ENCODE results near the gene MAML1.

GRCh38 chr5:179729727-179730126 is 2.9 kb upstream of the MAML1 start:
- TF ChIP-seq CTCF (conservative IDR thresholded peaks at IDR 0.05) (no peak), EZH2 (IDR thresholded peaks at IDR 0.05; ENCODE audit: low read depth) (no peak)

All from PC-9 (cell line).